ENCODE data around the gene CYSTM1.
"Not testable (repeated sequence)": the region's sequence is repeated elsewhere in the genome, so short reads cannot be mapped to it uniquely, and the experiment has no call there.

CYSTM1 gene

DNA sequence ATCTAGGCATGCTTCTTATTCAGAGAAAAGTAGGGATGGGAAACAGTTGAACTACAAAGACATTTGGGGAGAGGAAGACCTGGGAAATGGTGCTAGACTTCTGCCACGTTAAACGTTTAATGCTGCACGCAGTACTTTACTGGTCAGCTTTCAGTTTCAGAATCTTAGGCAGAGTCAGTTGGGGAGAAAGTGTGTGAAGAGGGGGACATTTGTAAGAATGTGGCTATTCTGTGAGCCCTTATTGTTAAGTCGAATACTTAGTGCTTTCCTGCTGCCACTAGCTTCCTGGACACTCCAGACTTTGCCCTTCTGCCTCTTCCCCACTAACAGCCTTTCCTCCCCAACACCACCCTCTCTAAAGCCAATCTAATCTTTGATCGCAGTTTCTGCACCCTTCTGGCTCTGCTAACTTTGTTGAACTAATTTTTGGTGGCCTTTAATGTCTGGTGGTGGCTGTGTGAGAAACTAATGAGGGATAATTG lies 6.1 kb downstream of the CYSTM1 start:
- DNase-seq = no peak

- DNase-seq = no peak
These were observed 6.5 kb downstream of the CYSTM1 start for GRCh38 chr5:140181525-140181924.

DNA sequence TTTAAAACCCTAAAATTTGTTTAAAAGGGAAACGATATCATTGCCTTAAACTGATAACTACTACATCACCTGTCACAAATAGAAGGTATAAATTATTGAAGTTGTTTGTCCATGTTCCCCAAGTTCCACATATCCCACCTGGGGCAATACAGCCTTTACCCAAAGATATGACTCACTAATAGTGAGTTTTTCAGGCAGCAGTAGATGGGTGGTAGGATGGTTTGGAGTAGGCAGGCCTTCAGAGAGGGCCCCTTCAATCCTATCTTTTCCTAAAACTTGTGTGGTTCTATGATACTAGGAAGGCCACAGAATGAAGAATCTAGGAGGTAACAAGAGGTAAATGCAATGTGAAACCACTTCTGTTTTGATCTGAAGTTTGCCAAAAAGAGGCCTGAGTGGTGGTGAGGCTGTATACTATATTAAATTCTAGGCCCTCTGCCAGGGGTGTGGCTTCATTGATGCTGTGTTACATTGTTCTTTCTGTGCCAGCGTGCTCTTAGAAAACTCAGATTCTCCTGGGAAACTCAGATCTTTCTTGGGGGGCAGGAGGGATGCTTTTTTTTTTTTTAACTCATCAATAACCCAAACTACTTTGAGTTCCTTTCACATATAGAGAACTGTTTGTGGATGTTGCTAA lies 7.2 kb downstream of the CYSTM1 start:
- no peak for DNase-seq

DNA sequence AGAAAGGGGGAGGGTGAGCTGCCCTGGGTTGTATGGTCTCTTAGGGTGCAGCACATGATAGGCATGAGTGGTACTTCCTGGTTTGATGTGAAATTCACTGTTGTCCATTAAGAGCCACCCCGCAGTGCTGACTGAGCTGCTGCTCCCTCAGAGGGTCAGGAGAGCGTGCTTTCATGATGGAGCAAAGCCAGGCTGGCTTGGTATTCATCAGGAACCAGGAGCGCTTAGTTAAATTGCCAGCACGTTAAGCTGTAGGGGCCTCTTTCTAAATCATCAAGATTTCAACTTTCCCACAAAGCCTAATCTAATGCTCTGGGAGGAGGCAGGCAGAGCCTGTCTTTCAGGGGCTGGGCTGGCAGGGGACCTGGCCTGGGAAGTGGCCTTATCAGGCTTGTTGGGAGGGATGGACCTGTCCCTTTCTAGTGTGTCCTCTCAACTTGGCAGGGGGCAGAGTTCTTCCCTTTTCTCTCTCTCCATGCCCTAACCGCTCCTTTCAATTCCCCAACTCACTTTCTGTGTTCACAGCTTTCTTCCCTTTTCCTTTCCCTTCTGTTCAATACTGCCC lies 7.9 kb downstream of the CYSTM1 start:
- DNase-seq = no peak

- no peak for DNase-seq
These were observed 10.4 kb downstream of the CYSTM1 start for GRCh38 chr5:140185409-140185808.

- no peak for DNase-seq
These were observed 11.3 kb downstream of the CYSTM1 start for GRCh38 chr5:140186267-140186671.

DNA sequence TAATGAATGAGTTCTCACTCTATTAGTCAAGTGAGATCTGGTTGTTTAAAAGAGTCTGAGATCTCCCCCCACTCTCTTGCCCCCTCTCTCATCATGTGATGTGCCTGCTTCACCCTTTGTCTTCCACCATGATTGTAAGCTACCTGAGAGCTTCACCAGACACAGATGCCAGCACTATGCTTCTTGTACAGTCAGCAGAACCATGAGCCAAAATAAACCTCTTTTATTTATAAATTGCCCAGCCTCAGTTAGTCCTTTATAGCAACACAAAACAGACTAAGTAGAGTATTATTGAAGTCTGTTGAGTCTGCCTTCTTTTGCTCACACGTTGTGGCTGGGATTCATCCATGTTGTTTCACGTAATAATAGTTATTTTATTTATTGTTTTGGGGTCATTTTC lies 14.3 kb downstream of the CYSTM1 start:
- no peak for DNase-seq

DNA sequence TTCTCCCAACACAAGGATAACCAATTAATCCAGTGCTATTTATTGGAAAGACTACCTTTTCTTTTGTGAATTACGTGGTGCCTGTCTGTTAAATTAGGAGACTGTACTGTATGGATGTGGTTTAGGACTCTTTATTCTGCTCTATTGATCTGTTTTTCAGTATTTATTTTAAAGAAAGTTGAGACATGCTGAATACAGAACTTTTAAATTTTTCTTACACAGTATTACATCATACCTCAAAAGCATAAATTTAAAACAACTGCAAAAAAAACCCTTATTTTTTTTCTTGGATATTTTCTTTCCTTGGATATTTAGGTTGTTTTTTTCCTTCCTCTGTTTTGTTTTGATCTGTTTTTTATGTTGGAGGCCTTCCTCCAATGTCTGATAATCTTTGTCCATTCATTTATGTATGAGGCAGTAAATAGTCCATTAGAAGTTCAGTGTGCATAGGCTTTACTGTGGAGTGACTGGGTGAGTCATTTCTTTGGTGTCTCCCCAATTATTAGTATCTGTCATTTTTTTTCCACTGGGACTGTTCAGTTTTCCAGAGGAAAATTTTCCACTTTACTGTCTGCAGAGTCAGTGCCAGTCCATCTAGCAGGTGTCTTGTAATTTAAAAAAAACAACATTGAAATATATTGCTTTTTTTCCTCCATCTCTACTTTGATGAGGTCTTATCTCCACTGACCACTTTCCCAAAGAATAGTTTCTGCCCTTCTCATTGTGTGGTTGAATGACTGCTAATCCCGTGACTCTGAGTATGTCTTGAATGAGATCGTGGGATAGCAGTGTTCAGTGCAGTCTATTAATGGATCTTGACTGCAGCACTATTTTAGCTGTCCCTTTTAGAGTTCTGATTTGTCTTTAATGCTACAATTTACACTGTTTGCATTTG lies 15.2 kb downstream of the CYSTM1 start:
- no peak for DNase-seq

DNA sequence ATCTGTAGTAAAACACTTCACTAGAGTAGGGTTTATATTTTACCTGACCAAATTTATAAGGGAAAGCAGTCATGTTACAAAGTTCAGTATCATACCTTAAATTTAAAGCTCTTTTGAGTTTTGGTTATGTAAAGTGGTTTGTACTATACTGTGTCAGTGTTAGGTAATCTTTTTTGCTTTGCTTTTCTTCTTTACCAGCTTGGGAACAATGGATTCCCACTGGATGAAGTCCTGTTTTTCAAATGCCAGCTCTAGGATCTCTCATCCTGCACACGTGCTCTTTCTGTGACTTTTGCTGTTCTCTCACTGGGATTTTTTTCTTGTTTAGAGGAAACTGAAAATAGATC lies 15.9 kb downstream of the CYSTM1 start:
- DNase-seq = no peak

- no peak for DNase-seq
These were observed 17.9 kb downstream of the CYSTM1 start for GRCh38 chr5:140192715-140193430.

DNA sequence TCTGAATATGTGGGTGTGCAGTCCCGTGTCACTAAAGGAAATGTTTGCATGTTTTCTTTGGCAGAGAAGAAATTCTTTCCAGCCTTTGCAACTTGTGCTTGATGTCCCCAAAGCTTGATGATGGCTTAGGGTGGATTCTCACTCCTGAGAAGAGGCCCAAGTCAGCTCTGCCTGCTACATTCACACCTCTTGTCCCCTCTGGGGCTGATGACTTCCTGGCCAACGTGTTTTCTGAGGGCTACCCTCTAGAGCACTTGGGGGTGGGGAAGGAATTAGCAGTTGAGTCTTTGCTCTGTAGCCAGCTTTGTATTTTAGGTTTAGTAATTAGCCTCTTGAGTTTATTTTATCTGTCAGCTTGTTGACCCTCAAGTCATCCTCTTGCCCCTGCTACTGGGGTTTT lies 19.7 kb downstream of the CYSTM1 start:
- DNase-seq = no peak

- DNase-seq = no peak
These were observed 21.3 kb downstream of the CYSTM1 start for GRCh38 chr5:140196115-140196814.

- no peak for DNase-seq
These were observed 22.0 kb downstream of the CYSTM1 start for GRCh38 chr5:140197023-140197422.

GRCh38 chr5:140198915-140199314 lies 23.9 kb downstream of the CYSTM1 start:
- DNase-seq = not testable (repeated sequence)

GRCh38 chr5:140202078-140202477 lies 27.1 kb downstream of the CYSTM1 start:
- DNase-seq = no peak

- no peak for DNase-seq
These were observed 27.6 kb downstream of the CYSTM1 start for GRCh38 chr5:140202610-140203009.

GRCh38 chr5:140205216-140205615 lies 30.2 kb downstream of the CYSTM1 start:
- no peak for DNase-seq

GRCh38 chr5:140205952-140206351 lies 31.0 kb downstream of the CYSTM1 start:
- no peak for DNase-seq

DNA sequence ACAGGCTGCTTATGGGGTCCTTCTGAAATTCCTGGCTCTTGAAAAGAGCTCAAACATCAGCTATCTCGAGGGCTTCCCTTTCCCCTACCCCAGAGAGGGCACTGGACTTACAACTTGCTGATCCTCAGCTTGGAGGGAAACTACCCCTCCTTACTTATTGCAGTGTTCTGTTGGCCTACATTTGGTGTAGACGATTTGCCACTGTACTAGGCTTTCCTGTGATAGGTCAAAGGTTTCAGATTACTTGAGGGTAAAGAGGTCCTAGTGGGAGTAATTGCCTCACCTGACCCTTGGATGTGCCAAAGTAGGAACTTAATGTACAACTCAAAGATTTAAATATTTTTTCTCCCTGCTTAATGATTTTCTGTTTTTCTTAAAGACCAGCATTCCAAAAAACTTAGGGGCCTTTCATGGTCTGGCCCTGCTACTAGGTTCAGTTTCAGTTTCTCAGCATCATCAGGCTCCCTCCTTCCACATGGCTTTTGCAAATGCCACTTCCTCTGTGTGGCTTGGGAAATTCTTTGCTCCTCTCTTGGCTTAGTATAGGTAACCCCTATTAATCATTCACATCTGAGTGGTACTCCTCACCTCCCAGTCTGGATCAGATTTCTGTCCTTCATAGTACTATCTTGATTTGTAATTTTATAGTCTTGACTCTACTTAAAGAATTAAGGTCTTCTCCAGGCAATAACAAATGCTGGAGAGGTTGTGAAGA lies 32.4 kb downstream of the CYSTM1 start:
- no peak for DNase-seq

DNA sequence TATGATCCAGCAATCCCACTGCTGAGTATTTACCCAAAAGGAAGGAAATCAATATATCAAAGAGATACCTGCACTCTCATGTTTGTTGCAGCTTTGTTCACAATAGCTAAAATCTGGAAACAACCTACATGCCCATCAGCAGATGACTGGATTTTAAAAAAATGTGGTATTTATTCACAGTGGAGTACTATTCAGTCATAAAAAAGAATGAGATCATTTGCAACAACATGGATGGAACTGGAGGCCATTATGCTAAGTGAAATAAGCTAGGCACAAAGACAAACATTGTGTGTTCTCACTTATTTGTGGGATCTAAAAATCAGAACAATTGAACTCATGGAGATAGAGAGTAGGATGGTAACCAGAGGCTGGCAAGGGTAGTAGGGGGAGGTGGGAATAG lies 33.1 kb downstream of the CYSTM1 start:
- DNase-seq = no peak

GRCh38 chr5:140213370-140213983 lies 38.5 kb downstream of the CYSTM1 start:
- DNase-seq = no peak

DNA sequence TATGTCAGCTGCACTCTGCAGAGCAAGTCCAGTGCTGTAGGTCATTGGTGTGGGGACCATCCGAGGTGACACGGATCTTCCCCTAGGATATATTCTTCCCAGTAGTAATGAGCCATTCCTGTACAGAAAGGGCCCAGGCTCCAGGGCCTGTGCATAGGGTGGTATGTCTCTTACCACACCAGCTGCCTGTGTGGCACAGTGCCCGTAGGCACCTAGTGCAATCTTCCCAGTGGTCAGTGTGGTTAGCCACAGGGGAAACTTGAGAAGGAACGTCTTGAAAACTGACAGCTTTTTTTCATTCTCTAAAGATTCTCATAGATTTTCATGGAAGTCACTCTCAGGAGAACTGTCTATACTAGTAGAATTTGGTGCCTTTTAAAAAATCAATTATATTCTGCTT lies 39.8 kb downstream of the CYSTM1 start:
- DNase-seq = no peak
